Activated B cell treated with CpG ODN at 0.5 μM for 24 hours (primary cell): ENCODE data around the gene IL31RA. TPM values are rescaled to one million over a fixed set of nuclear protein-coding genes. Genes with fewer than 3 reads are reported as not detected.

Experiments used
- ATAC-seq: fragments of 200-7000 bp; cut with Tn5 transposase; one replicate; pipeline ENCODE4 v1.10.0; 2021; ENCODE audit warnings: low read depth, mild to moderate bottlenecking, moderate library complexity
- CTCF ChIA-PET: fragments of 350-600 bp; sonication (Branson Sonifier 250); formaldehyde crosslinking; loops from one replicate; lab custom pipeline; 2021; ENCODE audit warnings: antibody characterized with exemption; lab: Charles Lee
- POLR2A ChIA-PET: fragments of 350-600 bp; sonication (Branson Sonifier 250); formaldehyde crosslinking; loops from one replicate; lab custom pipeline; 2021; ENCODE audit warnings: antibody characterized with exemption; lab: Charles Lee
- DNase-seq: peaks from one replicate; pipeline ENCODE4 v3.0.0; 2022
- H3K27ac Mint-ChIP-seq: one replicate; pipeline ENCODE4 v1.8.0; 2020; ENCODE audit warnings: mixed read lengths
- H3K27me3 Mint-ChIP-seq: one replicate; pipeline ENCODE4 v1.8.0; 2021; ENCODE audit warnings: mixed read lengths
- H3K36me3 Mint-ChIP-seq: one replicate; pipeline ENCODE4 v1.8.0; 2021; ENCODE audit warnings: low read depth, mixed read lengths
- H3K4me1 Mint-ChIP-seq: one replicate; pipeline ENCODE4 v1.8.0; 2021; ENCODE audit warnings: mixed read lengths
- H3K4me3 Mint-ChIP-seq: one replicate; pipeline ENCODE4 v1.8.0; 2020; ENCODE audit warnings: mild to moderate bottlenecking, mixed read lengths
- H3K9me3 Mint-ChIP-seq: one replicate; pipeline ENCODE4 v1.8.0; 2020; ENCODE audit warnings: mixed read lengths
- intact Hi-C: fragments of 100-400 bp; cut with micrococcal nuclease; formaldehyde crosslinking; loops from one replicate; pipeline ENCODE4 v1.15.1; 2024
- total RNA-seq: library from RNA; stranded (reverse); gene quantifications from 2 replicates; pipeline ENCODE4 v1.2.3, GENCODE V29; 2022
- TF ChIP-seq, protein P1 (sequence below): fragments of 200-600 bp; IDR thresholded peaks from one replicate; pipeline ENCODE4 v1.8.0; 2022; ENCODE audit warnings: antibody characterized with exemption, mild to moderate bottlenecking

Gene IL31RA
- total RNA-seq, 1 donor from 2014 or later: not detected

DNA sequence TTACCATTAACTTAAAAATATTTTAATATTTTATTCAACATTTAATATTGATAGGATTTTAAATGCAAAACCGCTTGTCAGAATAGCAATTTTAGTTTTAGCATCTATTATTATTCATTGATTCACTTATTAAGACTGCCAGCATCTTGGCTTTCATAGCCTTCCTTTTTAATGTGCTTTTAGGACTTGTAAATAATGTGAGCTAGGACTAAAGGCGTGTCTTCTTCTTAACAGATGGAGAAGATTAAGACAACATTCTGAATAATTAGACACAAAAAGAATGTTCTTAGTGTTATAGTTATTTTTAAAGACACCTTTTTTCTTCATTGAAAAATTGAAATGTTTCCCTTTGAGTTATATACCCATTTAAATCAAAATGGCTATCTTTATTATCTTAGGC is 6.9 kb downstream of the IL31RA start:
- intact Hi-C loops: no loop called here
- no peaks in the 10 kb centered on the region for H3K36me3 Mint-ChIP-seq
- no peak overlapping the region for H3K27ac Mint-ChIP-seq
- CTCF ChIA-PET: no interaction called here
- H3K4me3 Mint-ChIP-seq: no peak overlapping the region
- ATAC-seq: no peak
- no peaks in the 10 kb centered on the region for H3K9me3 Mint-ChIP-seq
- POLR2A ChIA-PET: no interaction called here
- peaks cover 11% of the 10 kb centered on the region for H3K27me3 Mint-ChIP-seq
- H3K4me1 Mint-ChIP-seq: no peaks in the 10 kb centered on the region
- no peak for DNase-seq
- TF ChIP-seq, protein P1, sequence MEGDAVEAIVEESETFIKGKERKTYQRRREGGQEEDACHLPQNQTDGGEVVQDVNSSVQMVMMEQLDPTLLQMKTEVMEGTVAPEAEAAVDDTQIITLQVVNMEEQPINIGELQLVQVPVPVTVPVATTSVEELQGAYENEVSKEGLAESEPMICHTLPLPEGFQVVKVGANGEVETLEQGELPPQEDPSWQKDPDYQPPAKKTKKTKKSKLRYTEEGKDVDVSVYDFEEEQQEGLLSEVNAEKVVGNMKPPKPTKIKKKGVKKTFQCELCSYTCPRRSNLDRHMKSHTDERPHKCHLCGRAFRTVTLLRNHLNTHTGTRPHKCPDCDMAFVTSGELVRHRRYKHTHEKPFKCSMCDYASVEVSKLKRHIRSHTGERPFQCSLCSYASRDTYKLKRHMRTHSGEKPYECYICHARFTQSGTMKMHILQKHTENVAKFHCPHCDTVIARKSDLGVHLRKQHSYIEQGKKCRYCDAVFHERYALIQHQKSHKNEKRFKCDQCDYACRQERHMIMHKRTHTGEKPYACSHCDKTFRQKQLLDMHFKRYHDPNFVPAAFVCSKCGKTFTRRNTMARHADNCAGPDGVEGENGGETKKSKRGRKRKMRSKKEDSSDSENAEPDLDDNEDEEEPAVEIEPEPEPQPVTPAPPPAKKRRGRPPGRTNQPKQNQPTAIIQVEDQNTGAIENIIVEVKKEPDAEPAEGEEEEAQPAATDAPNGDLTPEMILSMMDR: no peak

DNA sequence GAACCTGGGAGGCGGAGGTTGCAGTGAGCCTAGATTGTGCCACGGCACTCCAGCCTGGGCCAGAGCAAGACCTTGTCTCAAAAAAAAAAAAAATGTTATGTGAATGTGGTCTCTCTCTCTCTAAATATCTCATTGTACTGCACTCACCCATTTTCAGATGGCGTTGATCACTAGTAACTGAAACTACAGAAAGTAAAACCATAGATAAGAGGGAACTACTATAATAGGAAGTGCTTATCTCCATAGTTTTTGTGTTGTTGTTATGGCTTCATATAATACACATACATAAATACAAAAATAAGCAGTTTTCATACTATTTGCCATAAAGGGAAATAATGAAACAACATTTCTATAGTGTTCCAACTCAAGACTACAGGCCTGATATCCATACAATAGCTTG is 9.1 kb downstream of the IL31RA start:
- POLR2A ChIA-PET: no interaction called here
- no peak for ATAC-seq
- TF ChIP-seq, protein P1: no peak
- H3K27ac Mint-ChIP-seq: no peak overlapping the region
- no peak overlapping the region for H3K4me3 Mint-ChIP-seq
- no peaks in the 10 kb centered on the region for H3K36me3 Mint-ChIP-seq
- no peaks in the 10 kb centered on the region for H3K9me3 Mint-ChIP-seq
- peaks cover 7% of the 10 kb centered on the region for H3K27me3 Mint-ChIP-seq
- CTCF ChIA-PET: no interaction called here
- no peak for DNase-seq
- H3K4me1 Mint-ChIP-seq: no peaks in the 10 kb centered on the region
- intact Hi-C loops: no loop called here

- ChIA-PET POLR2A (no interaction called here), CTCF (no interaction called here)
- ATAC-seq: no peak
- Mint-ChIP-seq H3K9me3 (no peaks in the 10 kb centered on the region), H3K4me1 (no peaks in the 10 kb centered on the region), H3K4me3 (no peak overlapping the region), H3K36me3 (no peaks in the 10 kb centered on the region), H3K27ac (no peak overlapping the region), H3K27me3 (peaks cover 7% of the 10 kb centered on the region)
- DNase-seq: no peak
- TF ChIP-seq, protein P1: no peak
- intact Hi-C loops: no loop called here
Observed at GRCh38 chr5:55860709-55861108, 9.6 kb downstream of the IL31RA start.

DNA sequence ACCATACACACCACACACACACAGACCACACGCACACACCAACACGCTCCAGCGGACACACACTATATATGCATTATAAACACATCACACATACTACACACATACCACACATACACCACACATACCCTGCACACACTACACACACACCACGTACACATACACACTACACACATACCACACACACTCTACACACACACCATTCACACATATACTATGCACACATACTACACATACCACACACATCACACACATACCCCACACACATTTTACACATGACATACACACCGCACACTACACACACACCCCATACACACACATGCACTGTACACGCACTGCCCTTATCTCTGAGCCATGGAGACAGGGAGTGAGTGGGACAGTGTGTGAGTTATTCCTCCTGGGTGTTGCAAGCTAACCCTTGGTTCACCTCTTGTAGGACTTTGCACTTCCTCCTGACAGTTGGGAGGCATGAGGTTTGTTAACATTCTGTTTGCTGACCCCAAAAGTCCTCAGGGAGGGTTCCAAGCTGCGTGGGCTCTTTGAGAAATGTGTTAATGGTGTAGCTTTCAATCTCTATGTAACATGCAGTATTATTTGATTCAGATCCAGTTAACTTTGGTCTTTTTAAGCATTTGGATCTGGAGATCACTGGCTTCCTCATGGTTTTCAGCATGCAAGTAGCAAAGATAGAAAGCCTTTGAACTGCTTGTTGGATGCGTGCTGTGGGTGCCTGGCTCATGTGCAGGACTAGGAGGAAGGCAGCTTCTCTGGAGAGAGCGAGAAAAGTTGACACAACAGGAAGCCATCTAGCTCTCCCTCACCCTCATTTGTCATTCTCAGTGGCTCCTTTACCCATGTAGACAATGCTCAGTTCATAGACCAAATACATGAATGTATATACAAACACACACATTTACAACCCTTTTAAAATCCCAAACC is 13.7 kb downstream of the IL31RA start:
- Mint-ChIP-seq H3K27ac (no peak overlapping the region), H3K36me3 (no peaks in the 10 kb centered on the region), H3K4me1 (no peaks in the 10 kb centered on the region), H3K27me3 (no peaks in the 10 kb centered on the region), H3K9me3 (no peaks in the 10 kb centered on the region), H3K4me3 (no peak overlapping the region)
- CTCF ChIA-PET: no interaction called here
- POLR2A ChIA-PET: interaction anchor here (0.6 kb wide), 1 partner anchor 30 kb away, joined by 3 read pairs; no protein-coding TSS in a partner anchor
- ATAC-seq (no peak), DNase-seq (no peak)
- intact Hi-C loops: no loop called here
- TF ChIP-seq, protein P1: no peak

- no peak for ATAC-seq
- no peak for DNase-seq
- Mint-ChIP-seq H3K27me3 (no peaks in the 10 kb centered on the region), H3K27ac (no peak overlapping the region), H3K4me3 (no peak overlapping the region), H3K36me3 (no peaks in the 10 kb centered on the region), H3K4me1 (no peaks in the 10 kb centered on the region), H3K9me3 (no peaks in the 10 kb centered on the region)
- intact Hi-C loops: no loop called here
- ChIA-PET POLR2A (no interaction called here), CTCF (no interaction called here)
- TF ChIP-seq, protein P1: no peak
Observed at GRCh38 chr5:55865831-55866230, 14.7 kb downstream of the IL31RA start.
